Measurements from ENCODE around the gene GPR15LG. TPM values are rescaled to one million over a fixed set of nuclear protein-coding genes. Genes with fewer than 3 reads are reported as not detected.
A peak's percentile ranks its signal among the peaks of the same experiment; 100 is the strongest.

GPR15LG gene
- total RNA-seq, 2 donors from 2014 or later, result 402 to 621 TPM

DNA sequence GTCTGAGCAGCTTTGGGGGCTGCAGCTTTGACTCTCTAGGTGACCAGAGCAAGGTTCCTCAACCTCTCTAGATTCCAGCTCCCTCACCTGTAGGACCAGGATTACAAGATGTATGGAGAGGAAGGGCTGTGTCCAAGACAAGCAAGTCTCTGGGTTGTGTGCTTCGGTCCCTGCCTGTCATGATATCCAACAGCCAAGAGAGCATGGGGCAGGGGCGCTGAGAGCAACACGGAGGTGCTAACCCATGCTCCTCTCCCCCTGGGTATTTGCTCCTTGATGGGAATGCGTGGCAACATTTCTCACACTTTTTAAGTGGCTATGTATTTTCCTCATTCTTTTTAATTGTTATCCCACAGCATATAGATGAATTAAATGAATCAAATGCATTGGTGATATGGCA lies 31.0 kb downstream of the GPR15LG start:
- intact Hi-C loops (cut with DNase I, micrococcal nuclease), result loop anchor here in 1 of 2 donors (2.0 kb wide), 1 partner anchor 56 kb away; no protein-coding TSS in a partner anchor

DNA sequence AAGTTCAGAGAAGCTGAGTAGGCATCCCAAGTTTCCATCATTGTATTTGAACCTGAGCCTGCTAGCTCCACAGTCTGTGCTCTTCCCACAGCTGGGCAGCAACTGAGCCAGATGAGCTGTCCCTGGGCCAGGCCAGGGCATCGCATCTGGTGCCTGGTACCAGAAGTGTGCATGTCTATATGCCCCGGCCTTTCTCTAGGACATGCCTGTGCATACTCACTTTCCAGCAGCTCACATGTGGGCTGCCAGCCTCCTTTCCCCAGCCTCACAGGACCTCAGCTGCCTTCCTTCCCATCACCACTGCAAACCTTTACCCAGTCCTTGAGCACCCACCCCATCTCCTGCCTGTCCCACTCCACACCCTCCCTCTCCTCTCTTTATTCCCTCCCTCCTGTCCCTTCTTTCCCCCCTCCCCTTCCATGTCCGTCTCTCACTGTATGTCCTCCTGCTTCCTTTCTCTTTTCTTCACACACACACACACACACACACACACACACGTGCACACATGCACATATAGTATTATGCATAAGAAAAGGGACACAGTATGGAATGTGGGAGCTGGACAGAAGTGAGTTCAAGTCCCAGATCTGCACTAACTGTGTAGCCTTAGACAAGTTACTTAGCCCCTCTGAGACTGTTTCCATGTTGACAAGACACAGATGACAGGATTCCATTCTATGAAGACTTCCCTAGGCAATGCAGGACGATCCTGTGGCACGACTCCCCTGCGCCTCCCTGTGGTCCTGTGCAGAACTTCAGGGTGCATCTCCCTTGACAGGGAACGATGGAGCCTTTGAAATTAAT lies 31.6 kb downstream of the GPR15LG start:
- ATAC-seq, result peak; percentile 60
- intact Hi-C loops (cut with DNase I, micrococcal nuclease), result loop anchor here in 1 of 2 donors (2.0 kb wide), 1 partner anchor 56 kb away; no protein-coding TSS in a partner anchor

More for the DNA sequence above, 31.0 kb downstream of the GPR15LG start:
- ATAC-seq, result no peak
- DNase-seq, result no peak

DNA sequence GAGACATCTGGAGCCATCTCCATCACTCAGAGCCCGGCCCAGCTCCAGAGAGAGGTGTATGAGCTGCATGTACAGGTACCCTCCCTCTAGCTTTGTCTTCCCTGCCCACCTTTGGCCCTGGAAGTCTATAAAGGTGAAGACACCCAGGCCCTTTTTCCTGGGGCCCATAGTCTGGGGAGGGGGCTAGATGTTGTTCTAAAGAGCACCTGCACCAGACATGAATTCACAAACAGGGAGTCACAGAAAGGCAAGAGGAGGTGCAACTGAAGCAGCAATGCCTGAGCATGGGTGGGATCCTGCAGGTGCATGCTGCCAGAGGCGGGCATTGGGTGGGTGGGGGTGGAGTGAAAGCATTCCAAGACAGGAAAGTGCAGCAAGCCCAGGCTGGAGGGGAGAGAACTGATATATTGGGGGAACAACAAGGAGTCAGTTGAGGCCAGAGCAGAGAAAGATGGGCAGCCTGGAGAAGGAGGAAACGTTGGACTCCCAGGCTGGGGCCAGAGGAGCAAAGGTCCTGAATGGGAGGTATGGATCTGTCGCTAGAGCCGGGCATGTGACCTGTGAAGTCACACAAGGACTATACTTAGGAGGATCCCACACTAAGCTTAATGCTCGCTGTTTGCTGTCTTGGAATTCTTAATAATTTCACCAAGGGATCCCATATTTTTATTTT lies 32.4 kb downstream of the GPR15LG start:
- ATAC-seq (peak; percentile 64), DNase-seq (no peak)
- intact Hi-C loops (cut with DNase I, micrococcal nuclease), result loop anchor here in 1 of 2 donors (2.0 kb wide), 1 partner anchor 57 kb away; no protein-coding TSS in a partner anchor

More for the DNA sequence above, 31.6 kb downstream of the GPR15LG start:
- DNase-seq, result peak in 1 of 2 donors; percentile 79

DNA sequence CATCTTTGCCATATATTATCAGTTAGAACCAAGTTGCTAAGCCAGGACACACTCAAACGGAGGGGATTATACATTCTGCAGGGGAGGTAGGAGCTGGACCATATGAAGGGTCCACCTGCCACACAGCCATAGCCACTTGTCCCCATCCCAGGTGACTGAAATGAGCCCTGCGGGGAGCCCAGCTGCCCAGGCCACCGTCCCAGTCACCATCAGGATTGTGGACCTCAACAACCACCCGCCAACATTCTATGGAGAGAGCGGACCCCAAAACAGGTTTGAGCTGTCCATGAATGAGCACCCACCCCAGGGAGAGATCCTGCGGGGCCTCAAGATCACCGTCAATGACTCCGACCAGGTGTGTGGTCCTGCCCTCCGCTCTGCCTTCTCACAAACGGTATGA lies 34.4 kb downstream of the GPR15LG start:
- ATAC-seq (no peak), DNase-seq (no peak)
- intact Hi-C loops (cut with DNase I, micrococcal nuclease), result no loop called here

DNA sequence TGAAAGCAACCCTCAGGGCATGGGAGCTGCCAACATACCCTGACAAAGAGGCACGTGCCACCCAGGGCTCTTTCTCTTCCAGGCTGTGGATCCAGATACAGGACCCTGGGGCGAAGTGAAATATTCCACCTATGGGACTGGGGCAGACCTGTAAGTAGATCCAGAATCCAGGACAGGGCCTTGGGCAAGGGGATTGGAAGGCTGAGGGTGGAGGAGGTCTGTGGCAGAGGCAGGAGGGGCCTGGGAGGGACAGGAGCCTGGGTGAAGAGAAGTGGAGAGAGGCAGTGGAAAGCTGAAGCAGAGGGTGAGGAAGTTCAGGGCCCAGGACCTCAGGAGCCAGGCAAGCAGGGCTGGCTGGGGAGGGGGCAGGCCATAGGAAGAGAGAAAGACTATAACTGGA lies 38.0 kb downstream of the GPR15LG start:
- no peak for ATAC-seq
- intact Hi-C loops (cut with DNase I, micrococcal nuclease), result no loop called here

DNA sequence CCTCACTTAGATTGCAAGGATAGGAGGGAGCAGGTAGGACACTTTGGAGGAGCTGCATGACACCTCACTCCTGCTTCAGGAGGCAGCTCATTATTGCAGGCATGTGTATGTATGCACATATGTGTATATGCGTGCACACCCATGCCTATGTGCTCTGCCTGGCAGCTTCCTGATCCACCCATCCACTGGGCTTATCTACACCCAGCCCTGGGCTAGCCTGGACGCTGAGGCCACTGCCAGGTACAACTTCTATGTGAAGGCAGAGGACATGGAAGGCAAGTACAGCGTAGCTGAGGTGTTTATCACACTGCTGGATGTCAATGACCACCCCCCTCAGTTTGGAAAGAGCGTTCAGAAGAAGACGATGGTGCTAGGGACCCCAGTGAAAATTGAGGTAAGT lies 38.4 kb downstream of the GPR15LG start:
- ATAC-seq (peak; percentile 61), DNase-seq (no peak)
- intact Hi-C loops (cut with DNase I, micrococcal nuclease), result no loop called here

More for the DNA sequence above, 38.0 kb downstream of the GPR15LG start:
- no peak for DNase-seq

DNA sequence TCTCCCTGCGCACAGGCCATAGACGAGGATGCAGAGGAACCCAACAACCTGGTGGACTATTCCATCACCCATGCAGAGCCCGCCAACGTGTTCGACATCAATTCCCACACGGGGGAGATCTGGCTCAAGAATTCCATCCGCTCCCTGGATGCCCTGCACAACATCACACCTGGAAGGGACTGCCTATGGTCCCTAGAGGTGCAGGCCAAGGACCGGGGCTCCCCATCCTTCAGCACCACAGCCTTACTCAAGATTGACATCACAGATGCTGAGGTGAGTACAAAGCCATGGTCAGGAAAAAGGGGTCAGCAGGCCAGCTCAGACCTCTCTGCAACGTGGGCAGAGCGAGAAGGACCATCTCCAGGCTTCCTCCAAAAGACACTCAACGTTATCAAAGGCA lies 39.5 kb downstream of the GPR15LG start:
- intact Hi-C loops (cut with DNase I, micrococcal nuclease), result no loop called here
- DNase-seq, result no peak
- no peak for ATAC-seq

DNA sequence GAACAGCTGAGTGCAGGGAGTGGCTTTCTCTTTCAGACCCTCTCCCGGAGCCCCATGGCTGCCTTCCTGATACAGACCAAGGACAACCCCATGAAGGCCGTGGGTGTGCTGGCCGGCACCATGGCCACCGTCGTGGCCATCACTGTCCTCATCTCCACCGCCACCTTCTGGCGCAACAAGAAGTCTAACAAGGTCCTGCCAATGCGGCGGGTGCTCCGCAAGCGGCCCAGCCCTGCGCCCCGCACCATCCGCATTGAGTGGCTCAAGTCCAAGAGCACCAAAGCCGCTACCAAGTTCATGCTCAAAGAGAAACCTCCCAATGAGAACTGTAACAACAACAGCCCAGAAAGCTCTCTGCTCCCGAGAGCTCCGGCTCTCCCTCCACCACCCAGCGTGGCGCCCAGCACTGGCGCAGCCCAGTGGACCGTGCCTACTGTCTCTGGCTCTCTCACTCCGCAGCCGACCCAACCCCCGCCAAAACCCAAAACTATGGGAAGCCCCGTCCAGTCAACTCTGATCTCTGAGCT lies 40.5 kb downstream of the GPR15LG start:
- intact Hi-C loops (cut with DNase I, micrococcal nuclease), result no loop called here
- peak; percentile 15 for ATAC-seq
- no peak for DNase-seq

DNA sequence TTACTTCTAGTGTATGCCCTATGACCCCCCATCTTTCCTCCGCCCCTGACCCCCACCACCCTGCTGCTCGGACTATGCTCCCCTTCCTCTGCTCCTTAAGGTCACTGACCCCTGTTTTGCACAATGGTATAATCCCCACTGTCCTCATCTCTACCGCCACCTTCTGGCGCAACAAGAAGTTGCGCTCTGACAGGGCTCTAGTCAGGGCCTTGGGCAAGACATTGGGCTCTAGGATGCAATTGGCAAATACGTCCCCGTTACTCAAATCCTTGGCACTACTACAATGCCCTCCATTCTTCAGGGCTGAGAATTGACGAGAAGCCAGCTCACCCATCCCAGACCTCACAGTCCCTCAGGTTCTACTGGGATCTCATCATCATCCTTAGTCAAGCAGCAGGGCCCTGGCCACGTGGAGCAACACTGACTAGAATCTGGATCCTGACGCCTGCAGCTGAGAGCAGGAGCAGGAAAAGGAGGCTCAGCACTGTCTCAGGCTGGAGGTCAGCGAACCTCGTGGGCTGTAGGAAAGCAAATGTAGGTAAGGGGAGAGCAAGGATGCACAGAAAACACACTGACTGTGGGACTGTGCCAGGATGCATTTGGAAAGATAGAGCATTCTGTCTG lies 41.1 kb downstream of the GPR15LG start:
- ATAC-seq (peak; percentile 70), DNase-seq (peak in 1 of 2 donors; percentile 47)
- intact Hi-C loops (cut with DNase I, micrococcal nuclease), result no loop called here

DNA sequence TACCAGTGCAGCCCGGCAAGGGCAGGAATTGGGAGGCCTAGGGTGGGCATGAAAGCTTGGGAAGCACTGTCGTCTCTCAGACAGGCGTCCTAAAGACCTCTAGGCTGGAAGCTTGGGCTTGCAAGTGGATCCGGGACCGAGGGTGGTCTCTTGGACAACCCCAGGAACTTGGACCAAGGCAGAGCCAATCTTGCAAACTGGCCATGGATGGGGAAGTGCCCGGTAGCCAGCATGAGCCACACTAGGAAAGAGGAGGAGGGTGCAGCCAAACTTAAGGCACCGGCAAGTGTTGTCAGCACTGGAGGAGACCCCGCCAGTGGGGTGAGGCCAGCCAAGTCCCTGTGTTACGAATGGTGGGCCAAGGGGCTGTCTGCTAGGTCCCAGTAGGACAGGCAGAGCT lies 43.2 kb downstream of the GPR15LG start:
- intact Hi-C loops (cut with DNase I, micrococcal nuclease), result no loop called here
- ATAC-seq (no peak), DNase-seq (no peak)

DNA sequence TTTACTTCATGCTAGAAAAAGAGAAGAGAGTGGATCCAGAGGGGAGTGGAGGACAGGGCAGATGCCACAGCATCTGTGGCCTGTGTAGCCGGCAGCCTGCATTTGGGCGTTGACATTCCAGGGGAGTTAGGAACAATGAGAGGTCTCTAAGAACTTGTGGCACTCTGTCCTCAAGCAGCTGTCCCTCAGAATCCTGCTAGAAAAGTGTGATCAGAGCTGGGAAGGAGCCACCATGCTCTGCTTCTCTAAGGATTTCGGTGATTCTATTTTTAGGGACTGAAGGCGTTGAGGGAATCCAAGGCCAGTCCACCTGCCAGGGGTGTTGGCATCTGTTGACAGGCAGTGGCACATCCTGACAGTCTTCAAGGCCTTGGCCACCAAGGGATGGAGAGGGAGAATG lies 44.1 kb downstream of the GPR15LG start:
- no peak for DNase-seq
- no peak for ATAC-seq
- intact Hi-C loops (cut with DNase I, micrococcal nuclease), result no loop called here

DNA sequence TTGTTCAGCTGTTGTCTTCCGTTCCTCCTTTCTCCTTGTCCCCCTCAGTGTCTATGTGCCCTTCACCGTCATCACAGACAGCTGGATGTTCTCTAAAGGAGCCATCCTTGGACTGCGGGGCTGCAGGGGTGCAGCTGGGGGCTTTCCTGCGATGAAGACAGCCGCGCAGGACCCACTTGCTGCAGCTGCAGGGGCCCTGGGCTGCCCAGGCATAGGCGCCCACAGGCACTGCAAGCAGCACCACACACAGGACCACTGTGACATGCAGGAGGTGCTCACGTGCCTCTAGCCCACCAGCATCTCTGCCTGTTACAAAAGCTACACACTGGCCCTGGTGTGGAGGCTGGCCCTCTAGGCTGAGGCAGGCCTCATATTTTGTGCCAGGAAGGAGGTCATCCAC lies 48.3 kb downstream of the GPR15LG start:
- intact Hi-C loops (cut with DNase I, micrococcal nuclease), result no loop called here
- ATAC-seq, result no peak

DNA sequence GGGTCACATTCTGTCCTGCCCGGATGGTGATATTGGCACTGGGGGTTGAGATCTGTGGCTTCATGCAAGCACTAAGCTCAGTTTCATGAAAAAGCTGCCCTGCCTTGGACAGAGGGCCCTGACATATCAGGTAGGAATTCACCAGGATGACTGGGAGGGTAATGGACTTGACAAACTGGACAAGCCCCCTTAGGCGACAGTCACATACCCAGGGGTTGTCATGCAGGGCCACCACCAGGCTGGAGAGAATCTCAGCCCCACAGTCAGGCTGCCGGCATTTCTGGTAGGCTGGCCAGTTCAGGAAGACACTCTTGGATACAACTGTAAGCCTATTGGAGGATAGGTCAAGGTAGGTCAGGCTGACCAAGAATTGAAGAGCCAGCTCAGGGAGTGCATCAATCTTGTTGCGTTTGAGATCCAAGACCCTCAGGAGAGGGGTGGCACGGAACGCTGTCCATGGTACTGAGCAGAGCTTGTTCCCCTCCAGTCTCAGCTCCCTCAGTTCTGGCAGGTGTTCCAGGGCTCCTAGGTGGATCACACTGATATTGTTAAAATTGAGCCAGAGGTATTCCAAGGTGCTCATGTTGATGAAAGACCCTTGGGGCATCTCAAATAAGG lies 50.9 kb downstream of the GPR15LG start:
- intact Hi-C loops (cut with DNase I, micrococcal nuclease), result no loop called here
- DNase-seq (no peak), ATAC-seq (no peak)

More for the DNA sequence above, 48.3 kb downstream of the GPR15LG start:
- no peak for DNase-seq

DNA sequence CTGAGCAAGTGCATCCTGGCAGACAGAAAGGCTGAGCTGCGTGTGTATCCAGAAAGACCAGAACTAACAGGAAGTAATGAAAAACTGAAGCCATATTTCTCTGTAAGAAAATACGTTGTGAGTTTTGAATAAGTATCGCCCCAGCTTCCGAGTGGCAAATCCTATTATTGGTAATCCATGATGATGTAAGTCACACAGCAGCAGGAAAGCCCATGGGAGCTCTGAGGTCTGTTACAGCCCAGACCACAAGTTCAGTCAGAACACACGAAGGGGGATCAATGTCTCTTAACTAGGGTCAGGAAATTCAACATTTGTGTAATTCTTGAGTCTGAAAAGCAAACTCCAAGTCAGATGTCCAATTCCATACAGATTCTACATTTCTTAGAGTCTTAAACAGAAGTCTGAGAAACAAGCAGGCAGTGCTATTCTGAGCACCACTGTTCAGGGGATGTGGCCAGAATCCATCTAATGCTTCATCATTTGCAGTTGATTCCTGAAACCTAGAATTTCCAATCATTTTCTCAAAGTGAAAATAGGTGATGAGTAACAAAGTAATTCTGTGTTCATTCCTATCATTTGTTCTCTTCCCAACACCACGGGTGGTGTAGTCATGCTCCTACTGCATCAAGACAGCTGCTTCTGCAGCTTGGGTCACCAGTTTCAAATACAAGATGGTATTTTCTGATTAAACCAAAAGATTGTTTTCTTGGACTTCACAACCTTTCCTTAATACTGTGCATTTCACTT lies 52.0 kb downstream of the GPR15LG start, which contains the start of gene LRIT2:
LRIT2 (minus strand) TSS at position 118 of the 747 bp plus-strand sequence; CDS start at position 94, 24 bp downstream.
- DNase-seq (no peak), ATAC-seq (no peak)
- intact Hi-C loops (cut with DNase I, micrococcal nuclease), result no loop called here

DNA sequence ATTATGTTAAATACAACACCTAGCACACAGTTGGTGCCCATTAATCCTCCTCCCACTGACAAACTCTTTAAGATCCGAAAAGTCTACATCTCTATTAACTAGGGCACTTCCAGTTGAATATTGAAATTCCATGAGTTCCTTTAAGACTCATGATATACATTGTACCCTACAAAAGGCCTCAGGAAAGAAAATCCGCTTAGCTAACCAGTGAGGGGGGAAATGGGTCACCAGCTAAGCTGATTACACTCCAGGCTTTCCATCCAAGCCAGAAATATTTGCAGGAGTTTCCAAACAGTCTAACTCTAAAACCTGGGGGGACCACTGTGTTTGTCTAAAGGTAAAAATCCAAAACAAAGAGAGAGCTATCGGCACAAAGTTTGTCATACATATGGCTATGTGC lies 53.0 kb downstream of the GPR15LG start:
- ATAC-seq (no peak), DNase-seq (no peak)
- intact Hi-C loops (cut with DNase I, micrococcal nuclease), result no loop called here

DNA sequence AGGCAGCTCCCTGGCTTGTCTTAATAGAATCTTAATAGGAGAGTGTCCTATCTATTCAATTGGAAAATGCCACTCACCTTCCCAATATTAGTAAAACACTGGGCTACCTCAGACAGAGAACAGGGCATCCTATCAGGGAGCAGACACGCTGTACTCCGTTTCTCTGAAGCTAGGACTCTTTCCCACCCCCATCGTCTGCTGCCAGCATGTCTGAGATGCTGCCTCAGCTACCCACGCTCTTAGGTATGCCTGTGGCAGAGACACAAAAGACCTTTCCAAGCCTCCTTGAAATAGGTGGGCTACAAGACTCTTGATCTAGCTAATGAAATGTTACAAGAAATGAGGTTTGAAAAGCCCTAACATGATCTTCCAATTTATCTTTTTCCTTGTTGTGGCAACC lies 54.2 kb downstream of the GPR15LG start:
- intact Hi-C loops (cut with DNase I, micrococcal nuclease), result no loop called here
- no peak for ATAC-seq

DNA sequence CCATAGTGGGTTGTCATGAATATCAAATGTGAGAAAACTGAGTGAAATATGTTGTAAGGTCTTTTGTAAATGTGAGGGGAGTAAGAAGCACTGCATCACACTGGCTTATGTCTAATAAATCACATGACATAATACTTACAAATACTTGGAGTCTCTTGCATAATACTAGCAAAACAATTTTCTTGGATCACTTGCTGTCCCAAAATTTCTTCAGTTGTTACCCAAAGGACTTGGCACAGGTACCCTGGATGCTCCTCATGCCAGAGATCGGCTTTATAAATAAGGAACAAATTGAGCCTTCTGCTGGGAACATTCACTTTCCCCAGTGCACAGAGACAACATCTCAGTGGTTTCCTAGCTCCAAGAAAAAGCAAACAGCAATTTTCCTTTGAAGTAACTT lies 56.8 kb downstream of the GPR15LG start:
- DNase-seq (no peak), ATAC-seq (no peak)
- intact Hi-C loops (cut with DNase I, micrococcal nuclease), result no loop called here

More for the DNA sequence above, 54.2 kb downstream of the GPR15LG start:
- DNase-seq, result no peak

DNA sequence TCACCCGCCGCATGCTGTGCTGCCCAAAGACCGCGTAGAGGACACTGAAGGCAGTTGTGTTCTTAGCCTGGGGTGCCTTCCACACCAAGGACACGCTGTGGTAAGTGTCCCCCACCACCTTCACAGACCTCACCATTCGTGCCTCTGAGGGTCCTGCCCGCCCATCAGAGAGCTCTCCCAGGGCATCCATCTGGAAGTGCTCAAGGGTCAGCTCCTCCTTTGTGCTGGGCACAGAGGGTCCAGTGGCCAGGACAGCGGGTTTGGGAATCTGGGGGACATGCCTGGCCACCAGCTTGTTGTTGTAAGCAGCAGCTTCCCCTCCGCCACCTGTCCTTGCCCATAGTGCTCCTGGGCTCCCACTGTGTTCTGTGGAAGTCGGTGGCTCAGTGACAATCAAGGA lies 58.8 kb downstream of the GPR15LG start:
- DNase-seq (no peak), ATAC-seq (no peak)
- intact Hi-C loops (cut with DNase I, micrococcal nuclease), result no loop called here

All from left colon (tissue), 2 donors.